GM13977 (cell line): ENCODE data around the gene ACKR2.

Experiments
- DNase-seq: peaks from one replicate; pipeline ENCODE4 v3.0.0; 2012; ENCODE audit warnings: low spot score
- in situ Hi-C: fragments of 300-500 bp; cut with MboI; formaldehyde crosslinking; loops from one replicate; pipeline ENCODE4 v1.12.0; 2022; ENCODE audit warnings: low sequenced_read_pairs, low pct_unique_long_range_greater_than_20kb, mixed read lengths, inconsistent platforms; ENCODE audit not compliant: unreplicated experiment
- TF ChIP-seq, protein P1 (sequence below): IDR thresholded peaks from 2 replicates; pipeline ENCODE4 v1.5.1; 2012; ENCODE audit warnings: mild to moderate bottlenecking, control low read depth; ENCODE audit not compliant: insufficient read depth; ENCODE audit errors: extremely low read depth, missing control alignments

ACKR2 gene, protein sequence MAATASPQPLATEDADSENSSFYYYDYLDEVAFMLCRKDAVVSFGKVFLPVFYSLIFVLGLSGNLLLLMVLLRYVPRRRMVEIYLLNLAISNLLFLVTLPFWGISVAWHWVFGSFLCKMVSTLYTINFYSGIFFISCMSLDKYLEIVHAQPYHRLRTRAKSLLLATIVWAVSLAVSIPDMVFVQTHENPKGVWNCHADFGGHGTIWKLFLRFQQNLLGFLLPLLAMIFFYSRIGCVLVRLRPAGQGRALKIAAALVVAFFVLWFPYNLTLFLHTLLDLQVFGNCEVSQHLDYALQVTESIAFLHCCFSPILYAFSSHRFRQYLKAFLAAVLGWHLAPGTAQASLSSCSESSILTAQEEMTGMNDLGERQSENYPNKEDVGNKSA

DNA sequence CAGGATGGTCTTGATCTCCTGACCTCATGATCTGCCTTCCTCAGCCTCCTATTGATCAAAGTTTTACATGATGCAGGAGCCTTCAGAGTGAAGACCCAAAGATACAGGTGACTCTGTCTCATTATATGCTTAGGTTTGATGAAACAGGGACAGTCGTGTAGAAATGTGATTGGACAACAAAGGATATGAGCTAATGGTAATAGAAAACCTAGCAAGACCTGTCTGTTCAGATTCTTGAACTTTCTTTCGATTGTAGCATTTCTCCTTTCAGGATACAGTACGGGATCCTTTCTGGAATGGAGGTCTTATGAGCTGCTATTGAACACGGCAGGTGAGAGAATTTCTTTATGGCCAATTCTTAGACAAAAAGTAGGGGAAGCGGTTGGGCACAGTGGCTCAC is at the start of gene ACKR2:
Gene ACKR2 (plus strand): TSS at position 244 of the 400 bp plus-strand sequence. CDS start 55,058 bp downstream, outside the sequence.
- no peak for DNase-seq
- in situ Hi-C loops = no loop called here
- TF ChIP-seq, protein P1, sequence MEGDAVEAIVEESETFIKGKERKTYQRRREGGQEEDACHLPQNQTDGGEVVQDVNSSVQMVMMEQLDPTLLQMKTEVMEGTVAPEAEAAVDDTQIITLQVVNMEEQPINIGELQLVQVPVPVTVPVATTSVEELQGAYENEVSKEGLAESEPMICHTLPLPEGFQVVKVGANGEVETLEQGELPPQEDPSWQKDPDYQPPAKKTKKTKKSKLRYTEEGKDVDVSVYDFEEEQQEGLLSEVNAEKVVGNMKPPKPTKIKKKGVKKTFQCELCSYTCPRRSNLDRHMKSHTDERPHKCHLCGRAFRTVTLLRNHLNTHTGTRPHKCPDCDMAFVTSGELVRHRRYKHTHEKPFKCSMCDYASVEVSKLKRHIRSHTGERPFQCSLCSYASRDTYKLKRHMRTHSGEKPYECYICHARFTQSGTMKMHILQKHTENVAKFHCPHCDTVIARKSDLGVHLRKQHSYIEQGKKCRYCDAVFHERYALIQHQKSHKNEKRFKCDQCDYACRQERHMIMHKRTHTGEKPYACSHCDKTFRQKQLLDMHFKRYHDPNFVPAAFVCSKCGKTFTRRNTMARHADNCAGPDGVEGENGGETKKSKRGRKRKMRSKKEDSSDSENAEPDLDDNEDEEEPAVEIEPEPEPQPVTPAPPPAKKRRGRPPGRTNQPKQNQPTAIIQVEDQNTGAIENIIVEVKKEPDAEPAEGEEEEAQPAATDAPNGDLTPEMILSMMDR = no peak

DNA sequence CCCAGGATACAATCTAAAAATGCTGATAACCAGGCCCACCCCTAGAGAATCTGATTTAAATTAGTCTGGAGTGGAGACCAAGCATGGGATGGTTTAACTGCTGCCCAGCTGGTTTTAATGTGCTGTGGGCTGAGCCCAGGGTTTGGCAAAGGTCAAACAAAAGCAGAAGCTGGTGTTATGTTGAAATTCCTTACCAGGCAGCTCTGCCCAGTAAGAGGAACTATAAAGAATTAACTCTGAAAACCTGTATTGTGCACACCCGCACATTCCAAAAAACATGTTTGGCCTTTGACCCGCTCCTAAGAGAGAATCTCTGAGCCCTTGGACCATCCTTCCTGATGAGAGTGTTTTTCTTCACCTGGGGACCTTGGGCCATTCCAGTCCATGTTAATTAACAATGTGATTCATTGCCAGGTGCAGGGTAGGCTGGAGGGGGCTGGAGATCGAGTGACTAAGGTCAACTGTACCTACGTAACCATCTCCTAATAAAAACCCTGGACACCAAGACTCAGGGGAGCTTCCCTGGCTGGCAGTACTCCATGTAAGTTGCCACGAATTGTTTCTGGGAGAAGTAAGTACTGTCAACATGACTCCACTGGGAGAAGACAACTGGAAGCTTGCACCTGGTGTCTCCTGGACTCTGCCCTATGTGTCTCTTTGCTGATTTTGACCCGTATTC is 47.1 kb upstream of the ACKR2 start:
- in situ Hi-C loops = no loop called here
- TF ChIP-seq, protein P1 = no peak
- no peak for DNase-seq

DNA sequence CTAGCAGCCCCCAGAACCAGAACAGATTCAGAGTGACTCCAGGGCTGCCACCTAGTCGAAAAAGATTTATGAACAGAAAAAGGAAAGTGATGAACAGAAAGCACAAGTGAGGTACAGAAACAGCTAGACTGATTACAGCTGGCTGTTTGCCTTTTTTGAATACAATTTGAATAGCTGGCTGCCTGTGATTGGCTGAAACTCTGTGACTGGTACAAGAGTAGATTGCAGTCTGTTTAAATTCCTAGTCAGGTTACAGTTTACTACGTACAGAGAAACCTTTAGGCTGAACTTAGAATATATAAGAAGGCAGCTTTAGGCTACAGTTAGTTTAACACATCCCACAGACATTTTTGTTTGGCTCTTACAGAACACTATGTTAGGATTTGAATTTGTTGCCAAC is 46.2 kb upstream of the ACKR2 start:
- peak; percentile 36 for DNase-seq
- TF ChIP-seq, protein P1 = no peak
- in situ Hi-C loops = no loop called here

DNA sequence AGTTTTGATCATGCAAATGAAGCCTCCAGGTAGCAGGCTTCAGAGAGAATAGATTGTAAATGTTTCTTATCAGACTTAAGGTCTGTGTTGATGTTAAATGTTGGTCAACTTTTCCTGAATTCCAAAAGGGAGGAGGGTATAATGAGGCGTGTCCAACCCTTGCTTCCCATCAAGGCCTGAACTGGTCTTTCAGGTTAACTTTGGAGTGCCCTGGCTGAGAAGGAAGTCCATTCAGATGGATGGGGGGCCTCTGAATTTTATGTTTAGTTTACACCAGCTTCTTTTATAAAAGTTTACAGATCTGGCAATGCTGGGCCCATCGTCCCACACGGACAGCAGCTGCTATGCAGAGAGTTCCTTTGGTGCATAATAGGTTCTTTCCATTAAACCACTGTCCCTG is 45.1 kb upstream of the ACKR2 start:
- in situ Hi-C loops = no loop called here
- DNase-seq = no peak
- TF ChIP-seq, protein P1 = no peak

DNA sequence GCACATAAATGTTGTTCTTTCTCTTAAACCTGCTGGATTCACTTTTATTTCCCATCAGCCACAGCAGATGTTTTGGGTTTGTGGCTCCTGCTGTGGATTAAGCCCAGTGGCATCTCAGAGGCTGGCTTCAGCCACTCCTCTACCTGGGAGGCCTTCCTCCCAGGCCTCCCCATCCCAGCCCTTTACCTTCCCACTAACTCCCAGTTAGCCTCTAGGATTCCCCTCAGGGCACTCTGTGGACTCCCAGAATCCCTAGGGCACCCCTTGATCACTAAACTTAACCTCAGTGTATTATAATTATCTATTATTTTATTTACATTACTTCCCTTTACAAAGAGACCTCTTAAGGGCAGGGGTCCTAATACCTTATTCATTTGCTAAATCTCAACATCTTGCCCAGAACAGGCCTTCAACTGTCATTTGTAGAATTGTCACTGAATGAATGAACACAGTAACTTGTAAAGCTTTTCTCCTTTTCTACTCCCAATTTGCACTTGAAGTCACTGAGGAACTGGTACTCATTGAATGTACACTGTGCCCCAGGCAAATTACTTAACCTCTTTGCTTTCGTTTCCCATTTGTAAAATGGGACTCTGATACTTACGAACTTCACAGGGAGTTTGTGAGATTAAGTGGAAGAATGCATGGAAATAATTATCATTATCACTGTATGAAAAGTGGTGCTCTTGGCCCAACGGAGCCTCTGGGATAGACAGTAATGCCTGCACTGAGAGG is 44.5 kb upstream of the ACKR2 start:
- in situ Hi-C loops = no loop called here
- TF ChIP-seq, protein P1 = no peak
- DNase-seq = no peak

DNA sequence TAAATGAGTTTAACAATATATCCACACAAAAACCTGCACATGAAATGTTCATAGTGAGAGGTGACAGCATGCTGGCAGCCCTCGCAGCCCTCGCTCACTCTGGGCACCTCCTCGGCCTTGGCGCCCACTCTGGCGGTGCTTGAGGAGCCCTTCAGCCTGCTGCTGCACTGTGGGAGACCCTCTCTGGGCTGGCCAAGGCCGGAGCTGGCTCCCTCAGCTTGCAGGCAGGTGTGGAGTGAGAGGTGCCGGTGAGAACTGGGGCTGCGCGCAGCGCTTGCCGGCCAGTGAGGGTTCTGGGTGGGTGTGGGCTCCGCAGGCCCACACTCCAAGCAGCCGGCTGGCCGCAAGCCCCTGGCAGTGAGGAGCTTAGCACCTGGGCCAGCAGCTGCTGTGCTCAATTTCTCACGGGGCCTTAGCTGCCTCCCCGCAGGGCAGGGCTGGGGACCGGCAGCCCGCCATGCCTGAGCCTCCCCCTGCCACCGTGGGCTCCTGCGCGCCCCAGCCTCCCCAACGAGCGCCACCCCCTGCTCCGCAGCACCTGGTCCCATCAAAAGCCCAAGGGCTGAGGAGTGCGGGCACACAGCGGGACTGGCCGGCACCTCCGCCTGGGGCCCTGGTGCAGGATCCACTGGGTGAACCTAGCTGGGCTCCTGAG is 39.6 kb upstream of the ACKR2 start:
- in situ Hi-C loops = no loop called here
- DNase-seq = no peak
- TF ChIP-seq, protein P1 = no peak
